PFSK-1 (cell line): Measurements from ENCODE around the gene GAS7.

Experiments used
- POLR2AphosphoS5 ChIP-seq: IDR thresholded peaks from 2 replicates; pipeline ENCODE4 v1.6.1; 2012; ENCODE audit warnings: low read depth, mild to moderate bottlenecking, control low read depth, low read length, moderate library complexity
- SIN3A ChIP-seq: IDR thresholded peaks from 2 replicates; pipeline ENCODE4 v1.6.1; 2012; ENCODE audit warnings: mild to moderate bottlenecking, low read length, moderate library complexity, borderline replicate concordance; ENCODE audit not compliant: insufficient read depth
- TAF1 ChIP-seq: IDR thresholded peaks from 2 replicates; pipeline ENCODE4 v1.6.1; 2012; ENCODE audit warnings: low read length, control low read depth, borderline replicate concordance; ENCODE audit not compliant: insufficient read depth

- no peak for TF ChIP-seq POLR2AphosphoS5
- TF ChIP-seq TAF1, result no peak
- no peak for TF ChIP-seq SIN3A
Measured at GRCh38 chr17:10172241-10172741, 26.1 kb downstream of the GAS7 start.
